Measurements from ENCODE around the gene DCANP1. TPM values are rescaled to one million over a fixed set of nuclear protein-coding genes. Genes with fewer than 3 reads are reported as not detected.
A peak's percentile ranks its signal among the peaks of the same experiment; 100 is the strongest.

DCANP1 gene
- total and polyA plus RNA-seq, 9 of the 15 experiments (the other 6 are each of a cell fraction or from before 2014, with no cell fraction given), result not detected

DNA sequence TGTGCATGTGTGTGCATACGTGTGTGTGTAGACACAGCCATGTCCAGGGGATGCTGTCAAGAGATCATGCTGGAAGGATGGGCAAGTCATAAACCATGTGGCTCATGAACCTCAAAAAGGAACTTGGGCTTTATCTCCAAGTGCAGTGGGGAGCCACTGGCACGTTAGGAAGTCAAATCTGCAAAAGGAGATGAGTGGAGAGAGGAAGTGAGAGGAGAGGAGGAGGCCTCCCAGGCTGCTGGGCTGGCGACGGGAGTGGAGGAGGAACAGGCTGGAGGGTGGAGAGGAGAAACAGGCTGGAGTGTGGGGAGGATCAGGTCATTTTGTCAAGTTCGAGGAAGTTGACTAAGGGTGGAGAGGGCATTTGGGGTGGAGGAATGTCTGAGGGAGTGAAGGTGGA is 34.2 kb upstream of the DCANP1 start (continued):
- TF ChIP-seq, protein P1, sequence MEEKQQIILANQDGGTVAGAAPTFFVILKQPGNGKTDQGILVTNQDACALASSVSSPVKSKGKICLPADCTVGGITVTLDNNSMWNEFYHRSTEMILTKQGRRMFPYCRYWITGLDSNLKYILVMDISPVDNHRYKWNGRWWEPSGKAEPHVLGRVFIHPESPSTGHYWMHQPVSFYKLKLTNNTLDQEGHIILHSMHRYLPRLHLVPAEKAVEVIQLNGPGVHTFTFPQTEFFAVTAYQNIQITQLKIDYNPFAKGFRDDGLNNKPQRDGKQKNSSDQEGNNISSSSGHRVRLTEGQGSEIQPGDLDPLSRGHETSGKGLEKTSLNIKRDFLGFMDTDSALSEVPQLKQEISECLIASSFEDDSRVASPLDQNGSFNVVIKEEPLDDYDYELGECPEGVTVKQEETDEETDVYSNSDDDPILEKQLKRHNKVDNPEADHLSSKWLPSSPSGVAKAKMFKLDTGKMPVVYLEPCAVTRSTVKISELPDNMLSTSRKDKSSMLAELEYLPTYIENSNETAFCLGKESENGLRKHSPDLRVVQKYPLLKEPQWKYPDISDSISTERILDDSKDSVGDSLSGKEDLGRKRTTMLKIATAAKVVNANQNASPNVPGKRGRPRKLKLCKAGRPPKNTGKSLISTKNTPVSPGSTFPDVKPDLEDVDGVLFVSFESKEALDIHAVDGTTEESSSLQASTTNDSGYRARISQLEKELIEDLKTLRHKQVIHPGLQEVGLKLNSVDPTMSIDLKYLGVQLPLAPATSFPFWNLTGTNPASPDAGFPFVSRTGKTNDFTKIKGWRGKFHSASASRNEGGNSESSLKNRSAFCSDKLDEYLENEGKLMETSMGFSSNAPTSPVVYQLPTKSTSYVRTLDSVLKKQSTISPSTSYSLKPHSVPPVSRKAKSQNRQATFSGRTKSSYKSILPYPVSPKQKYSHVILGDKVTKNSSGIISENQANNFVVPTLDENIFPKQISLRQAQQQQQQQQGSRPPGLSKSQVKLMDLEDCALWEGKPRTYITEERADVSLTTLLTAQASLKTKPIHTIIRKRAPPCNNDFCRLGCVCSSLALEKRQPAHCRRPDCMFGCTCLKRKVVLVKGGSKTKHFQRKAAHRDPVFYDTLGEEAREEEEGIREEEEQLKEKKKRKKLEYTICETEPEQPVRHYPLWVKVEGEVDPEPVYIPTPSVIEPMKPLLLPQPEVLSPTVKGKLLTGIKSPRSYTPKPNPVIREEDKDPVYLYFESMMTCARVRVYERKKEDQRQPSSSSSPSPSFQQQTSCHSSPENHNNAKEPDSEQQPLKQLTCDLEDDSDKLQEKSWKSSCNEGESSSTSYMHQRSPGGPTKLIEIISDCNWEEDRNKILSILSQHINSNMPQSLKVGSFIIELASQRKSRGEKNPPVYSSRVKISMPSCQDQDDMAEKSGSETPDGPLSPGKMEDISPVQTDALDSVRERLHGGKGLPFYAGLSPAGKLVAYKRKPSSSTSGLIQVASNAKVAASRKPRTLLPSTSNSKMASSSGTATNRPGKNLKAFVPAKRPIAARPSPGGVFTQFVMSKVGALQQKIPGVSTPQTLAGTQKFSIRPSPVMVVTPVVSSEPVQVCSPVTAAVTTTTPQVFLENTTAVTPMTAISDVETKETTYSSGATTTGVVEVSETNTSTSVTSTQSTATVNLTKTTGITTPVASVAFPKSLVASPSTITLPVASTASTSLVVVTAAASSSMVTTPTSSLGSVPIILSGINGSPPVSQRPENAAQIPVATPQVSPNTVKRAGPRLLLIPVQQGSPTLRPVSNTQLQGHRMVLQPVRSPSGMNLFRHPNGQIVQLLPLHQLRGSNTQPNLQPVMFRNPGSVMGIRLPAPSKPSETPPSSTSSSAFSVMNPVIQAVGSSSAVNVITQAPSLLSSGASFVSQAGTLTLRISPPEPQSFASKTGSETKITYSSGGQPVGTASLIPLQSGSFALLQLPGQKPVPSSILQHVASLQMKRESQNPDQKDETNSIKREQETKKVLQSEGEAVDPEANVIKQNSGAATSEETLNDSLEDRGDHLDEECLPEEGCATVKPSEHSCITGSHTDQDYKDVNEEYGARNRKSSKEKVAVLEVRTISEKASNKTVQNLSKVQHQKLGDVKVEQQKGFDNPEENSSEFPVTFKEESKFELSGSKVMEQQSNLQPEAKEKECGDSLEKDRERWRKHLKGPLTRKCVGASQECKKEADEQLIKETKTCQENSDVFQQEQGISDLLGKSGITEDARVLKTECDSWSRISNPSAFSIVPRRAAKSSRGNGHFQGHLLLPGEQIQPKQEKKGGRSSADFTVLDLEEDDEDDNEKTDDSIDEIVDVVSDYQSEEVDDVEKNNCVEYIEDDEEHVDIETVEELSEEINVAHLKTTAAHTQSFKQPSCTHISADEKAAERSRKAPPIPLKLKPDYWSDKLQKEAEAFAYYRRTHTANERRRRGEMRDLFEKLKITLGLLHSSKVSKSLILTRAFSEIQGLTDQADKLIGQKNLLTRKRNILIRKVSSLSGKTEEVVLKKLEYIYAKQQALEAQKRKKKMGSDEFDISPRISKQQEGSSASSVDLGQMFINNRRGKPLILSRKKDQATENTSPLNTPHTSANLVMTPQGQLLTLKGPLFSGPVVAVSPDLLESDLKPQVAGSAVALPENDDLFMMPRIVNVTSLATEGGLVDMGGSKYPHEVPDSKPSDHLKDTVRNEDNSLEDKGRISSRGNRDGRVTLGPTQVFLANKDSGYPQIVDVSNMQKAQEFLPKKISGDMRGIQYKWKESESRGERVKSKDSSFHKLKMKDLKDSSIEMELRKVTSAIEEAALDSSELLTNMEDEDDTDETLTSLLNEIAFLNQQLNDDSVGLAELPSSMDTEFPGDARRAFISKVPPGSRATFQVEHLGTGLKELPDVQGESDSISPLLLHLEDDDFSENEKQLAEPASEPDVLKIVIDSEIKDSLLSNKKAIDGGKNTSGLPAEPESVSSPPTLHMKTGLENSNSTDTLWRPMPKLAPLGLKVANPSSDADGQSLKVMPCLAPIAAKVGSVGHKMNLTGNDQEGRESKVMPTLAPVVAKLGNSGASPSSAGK (IDR thresholded peaks at IDR 0.05), result peak; percentile 40
- TF ChIP-seq, protein P2, sequence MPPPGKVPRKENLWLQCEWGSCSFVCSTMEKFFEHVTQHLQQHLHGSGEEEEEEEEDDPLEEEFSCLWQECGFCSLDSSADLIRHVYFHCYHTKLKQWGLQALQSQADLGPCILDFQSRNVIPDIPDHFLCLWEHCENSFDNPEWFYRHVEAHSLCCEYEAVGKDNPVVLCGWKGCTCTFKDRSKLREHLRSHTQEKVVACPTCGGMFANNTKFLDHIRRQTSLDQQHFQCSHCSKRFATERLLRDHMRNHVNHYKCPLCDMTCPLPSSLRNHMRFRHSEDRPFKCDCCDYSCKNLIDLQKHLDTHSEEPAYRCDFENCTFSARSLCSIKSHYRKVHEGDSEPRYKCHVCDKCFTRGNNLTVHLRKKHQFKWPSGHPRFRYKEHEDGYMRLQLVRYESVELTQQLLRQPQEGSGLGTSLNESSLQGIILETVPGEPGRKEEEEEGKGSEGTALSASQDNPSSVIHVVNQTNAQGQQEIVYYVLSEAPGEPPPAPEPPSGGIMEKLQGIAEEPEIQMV (tag; conservative IDR thresholded peaks at IDR 0.05; ENCODE audit: low read depth), result no peak
- TF ChIP-seq SMARCA5 (IDR thresholded peaks at IDR 0.05), result no peak
- TF ChIP-seq, protein P3, sequence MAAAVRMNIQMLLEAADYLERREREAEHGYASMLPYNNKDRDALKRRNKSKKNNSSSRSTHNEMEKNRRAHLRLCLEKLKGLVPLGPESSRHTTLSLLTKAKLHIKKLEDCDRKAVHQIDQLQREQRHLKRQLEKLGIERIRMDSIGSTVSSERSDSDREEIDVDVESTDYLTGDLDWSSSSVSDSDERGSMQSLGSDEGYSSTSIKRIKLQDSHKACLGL (CRISPR knock-in tag; IDR thresholded peaks at IDR 0.05; ENCODE audit: borderline replicate concordance, poor library complexity, severe bottlenecking), result no peak
- peak; percentile 68; the same call in 1 of the 2 replicates for TF ChIP-seq ELF4 (CRISPR knock-in tag; IDR thresholded peaks at IDR 0.05)
- TF ChIP-seq TSC22D4 (tag; IDR thresholded peaks at IDR 0.05), result no peak
- TF ChIP-seq YBX1 (IDR thresholded peaks at IDR 0.05), result no peak
- no peak for TF ChIP-seq CHD1 (IDR thresholded peaks at IDR 0.05; ENCODE audit: low read length)
- no peak for TF ChIP-seq POLR2H (tag; IDR thresholded peaks at IDR 0.05; ENCODE audit: low read depth)
- peak; percentile 86 for TF ChIP-seq HDAC2 (IDR thresholded peaks at IDR 0.05)
- TF ChIP-seq TBL1XR1 (IDR thresholded peaks at IDR 0.05; ENCODE audit: low read length in 2 of 2), result no peak
- 0 out of 4 replicates have a peak, but pooled peaks have one; percentile 18 to 44 for TF ChIP-seq KDM1A (IDR thresholded peaks at IDR 0.05)
- no peak for TF ChIP-seq NELFE (IDR thresholded peaks at IDR 0.05; ENCODE audit: insufficient read depth, insufficient read length)
- TF ChIP-seq ZSCAN32 (CRISPR knock-in tag; IDR thresholded peaks at IDR 0.05), result no peak
- no peak for TF ChIP-seq SREBF1 (IDR thresholded peaks at IDR 0.05; ENCODE audit: borderline replicate concordance, low read depth, low read length)
